Stomach smooth muscle (tissue), 2 donors: ENCODE data around the gene PLAAT1.
A peak's percentile ranks its signal among the peaks of the same experiment; 100 is the strongest.

ENCODE experiments used
- H3K27ac ChIP-seq: one replicate; pipeline ENCODE4 v1.7.0; 2013; ENCODE audit warnings: mild to moderate bottlenecking, low read length, inconsistent platforms
- H3K27me3 ChIP-seq, 2 donors: one replicate each; pipeline ENCODE4 v1.7.0; 2013; ENCODE audit warnings: low read length in 2 of 2; ENCODE audit not compliant: insufficient read depth in 2 of 2, control insufficient read depth in 1 of 2
- H3K36me3 ChIP-seq, 2 donors: one replicate each; pipeline ENCODE4 v1.7.0; 2013; ENCODE audit warnings: low read length in 2 of 2; ENCODE audit not compliant: control insufficient read depth in 2 of 2, insufficient read depth in 2 of 2
- H3K4me1 ChIP-seq: one replicate; pipeline ENCODE4 v1.7.0; 2013; ENCODE audit warnings: low read length; ENCODE audit not compliant: control insufficient read depth, insufficient read depth
- H3K4me3 ChIP-seq, 2 donors: one replicate each; pipeline ENCODE4 v1.7.0; 2013; ENCODE audit warnings: low read length in 2 of 2
- H3K9ac ChIP-seq, 2 donors: one replicate each; pipeline ENCODE4 v1.7.0; 2013; ENCODE audit warnings: low read length in 2 of 2, mild to moderate bottlenecking in 1 of 2
- H3K9me3 ChIP-seq, 2 donors: one replicate each; pipeline ENCODE4 v1.7.0; 2013; ENCODE audit warnings: low read length in 2 of 2; ENCODE audit not compliant: control insufficient read depth in 2 of 2
- donor health status: healthy.
- donor health status: Pancreatic carcinoma.

Gene PLAAT1

DNA sequence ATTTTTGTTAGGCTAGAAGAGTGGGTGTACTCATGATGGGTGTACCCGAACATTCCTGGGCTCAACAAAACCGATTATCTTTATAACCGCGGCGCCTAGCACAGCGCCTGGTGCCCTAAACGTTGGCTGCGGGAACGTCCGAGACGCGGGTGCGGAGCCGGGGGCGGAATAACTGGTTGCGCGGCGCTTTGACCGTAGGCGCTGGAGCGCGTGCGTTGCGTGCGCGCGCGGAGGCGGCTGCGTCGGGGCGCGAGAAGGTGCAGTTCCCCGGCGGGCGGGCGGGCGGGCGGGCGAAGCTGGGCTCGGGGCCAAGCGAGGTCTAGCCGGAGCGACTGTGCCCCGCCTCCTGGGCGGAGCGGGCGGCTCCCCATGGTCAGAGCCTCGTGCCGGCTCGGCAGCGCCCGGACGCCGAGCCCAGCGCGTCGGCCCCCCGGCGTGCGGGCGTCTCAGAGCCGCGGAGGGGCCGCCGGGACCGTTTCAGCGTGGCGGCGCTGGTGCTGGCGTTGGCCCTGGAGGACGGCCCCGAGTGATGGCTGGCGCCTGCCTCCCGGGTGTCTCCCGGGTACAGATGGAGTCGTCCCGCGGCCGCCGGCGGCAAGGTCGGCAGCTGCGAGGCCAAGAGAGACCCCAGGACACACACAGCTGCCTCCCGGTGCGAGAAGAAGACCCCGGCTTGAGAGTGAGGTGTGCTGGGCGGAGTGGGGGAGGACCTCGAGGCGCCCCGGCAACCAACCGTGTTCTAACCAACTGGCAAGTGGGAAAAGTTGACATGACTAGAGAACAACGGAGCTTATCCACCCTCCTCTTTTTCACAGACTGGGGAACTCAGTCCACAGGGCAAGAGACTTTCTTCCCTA is at the start of gene PLAAT1:
TSS of gene PLAAT1 (plus strand) at position 373 of the 857 bp plus-strand sequence. CDS start 14,429 bp downstream, outside the sequence.
- Histone ChIP-seq H3K9ac (peak within 1 kb of the TSS; percentile 62 to 70), H3K27me3 (no peaks in the 10 kb centered on the region), H3K36me3 (no peaks in the 10 kb centered on the region), H3K4me1 (peaks cover 4% of the 10 kb centered on the region), H3K9me3 (no peaks in the 10 kb centered on the region), H3K4me3 (peak within 1 kb of the TSS; percentile 76 to 79), H3K27ac (peak within 1 kb of the TSS; percentile 41)

DNA sequence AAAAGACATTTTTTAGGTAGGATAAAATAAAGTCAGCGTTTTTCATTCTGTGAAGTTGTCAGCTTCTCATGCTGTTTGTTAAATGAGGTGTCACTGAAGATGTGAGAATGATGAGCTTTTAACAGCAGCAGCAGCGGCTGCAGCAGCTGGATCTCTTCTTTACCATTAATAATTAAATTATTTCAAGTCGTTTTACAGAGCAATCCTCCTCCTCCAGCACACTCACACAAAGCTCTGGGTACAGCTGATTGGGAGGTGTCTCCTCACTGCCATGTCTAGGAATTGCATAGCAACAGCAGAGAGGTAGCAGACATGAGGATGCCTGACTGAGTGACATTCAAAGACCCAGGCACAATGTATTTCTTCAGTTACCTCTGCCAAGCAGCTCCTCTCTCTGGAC is 46.7 kb upstream of the PLAAT1 start:
- no peak overlapping the region for H3K4me3 ChIP-seq
- H3K36me3 ChIP-seq = no peaks in the 10 kb centered on the region
- no peaks in the 10 kb centered on the region for H3K27me3 ChIP-seq
- H3K27ac ChIP-seq = no peak overlapping the region
- no peaks in the 10 kb centered on the region for H3K9me3 ChIP-seq
- no peaks in the 10 kb centered on the region for H3K4me1 ChIP-seq
- H3K9ac ChIP-seq = no peak overlapping the region

DNA sequence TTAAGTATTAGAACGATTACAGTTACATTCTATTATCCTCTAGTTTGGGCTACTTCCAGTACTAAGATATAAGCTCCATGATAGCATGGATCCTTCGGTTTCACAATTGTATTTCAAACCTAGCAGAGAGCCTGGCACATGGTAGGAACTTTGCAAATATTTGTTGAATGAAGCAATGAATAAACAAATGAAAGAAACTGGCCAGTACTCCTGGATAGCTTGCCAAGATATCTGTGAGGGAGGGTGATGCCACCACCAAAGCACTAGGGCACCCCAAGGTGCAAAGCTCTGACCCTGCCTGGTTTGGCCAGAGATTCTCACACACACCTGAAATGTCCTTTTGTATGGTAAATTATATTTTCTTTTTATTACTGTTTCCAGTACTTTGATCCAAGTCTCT is 44.3 kb upstream of the PLAAT1 start:
- no peak overlapping the region for H3K27ac ChIP-seq
- no peaks in the 10 kb centered on the region for H3K9me3 ChIP-seq
- H3K4me1 ChIP-seq = no peaks in the 10 kb centered on the region
- no peaks in the 10 kb centered on the region for H3K36me3 ChIP-seq
- H3K27me3 ChIP-seq = no peaks in the 10 kb centered on the region
- H3K9ac ChIP-seq = no peak overlapping the region
- H3K4me3 ChIP-seq = no peak overlapping the region

DNA sequence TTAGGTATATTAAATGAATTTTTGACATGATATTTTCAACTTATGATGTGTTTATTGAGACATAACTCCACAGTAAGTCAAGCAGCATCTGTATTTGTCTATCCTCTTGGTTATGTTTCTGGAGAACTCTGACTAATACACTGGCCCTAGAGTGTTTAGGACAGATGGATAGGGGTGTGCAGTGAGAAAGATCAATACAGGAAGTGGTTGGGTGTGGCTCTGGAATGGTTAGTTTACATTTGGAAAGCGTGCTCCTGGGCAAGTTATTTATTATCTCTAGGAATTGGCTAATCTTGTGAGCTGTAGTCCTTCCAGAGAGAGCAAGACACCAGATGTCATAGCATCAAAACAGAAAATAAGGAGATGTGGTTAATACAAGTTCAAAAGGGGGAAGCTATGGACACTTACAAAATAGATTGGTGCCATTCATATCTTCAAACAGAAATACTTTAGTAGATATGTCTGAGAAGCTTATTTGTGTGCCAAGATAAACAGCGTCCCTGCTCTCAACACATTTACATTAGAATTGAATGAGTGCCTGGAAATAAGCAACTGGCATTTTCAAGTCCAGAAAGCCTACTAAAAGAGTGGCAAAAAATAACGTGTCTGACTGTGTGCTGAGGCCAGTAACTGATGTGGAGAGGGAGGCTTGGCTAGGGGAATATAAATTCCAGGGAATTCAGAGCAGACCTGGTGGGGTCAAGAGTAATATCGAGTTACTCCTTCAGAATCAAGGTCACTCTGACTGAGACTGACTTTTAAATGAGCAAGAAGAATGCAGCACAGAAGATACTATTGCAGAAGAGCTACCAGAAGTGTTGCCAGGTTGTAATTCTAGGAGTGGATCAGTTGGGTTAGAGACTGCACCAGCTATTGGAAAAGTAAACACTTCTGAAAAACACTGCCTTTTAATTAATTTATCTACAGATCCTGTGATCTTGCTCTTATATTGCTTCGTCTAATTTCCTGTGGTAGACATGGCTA is 33.4 kb upstream of the PLAAT1 start:
- no peak overlapping the region for H3K27ac ChIP-seq

DNA sequence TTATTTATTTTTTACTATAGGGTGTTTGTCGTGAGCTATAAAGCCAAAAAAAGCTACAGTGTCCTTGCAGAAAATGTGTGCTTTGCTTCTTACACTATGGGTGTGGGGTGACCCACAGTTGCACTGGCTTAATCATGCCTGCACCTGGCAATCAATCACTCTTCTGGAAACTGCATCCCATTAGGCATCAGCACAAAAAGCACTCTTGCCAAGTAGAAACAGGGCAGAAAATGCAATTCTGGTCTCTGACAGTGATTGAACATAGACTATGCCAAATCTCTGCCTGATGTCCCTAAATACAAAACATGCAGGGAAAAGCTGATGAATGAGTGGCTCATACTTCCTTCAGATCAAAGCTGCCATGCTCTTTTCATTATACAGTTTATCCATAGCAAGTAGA is 30.4 kb upstream of the PLAAT1 start:
- Histone ChIP-seq H3K27ac (no peak overlapping the region), H3K27me3 (no peaks in the 10 kb centered on the region), H3K9me3 (no peaks in the 10 kb centered on the region), H3K4me1 (no peaks in the 10 kb centered on the region), H3K9ac (no peak overlapping the region), H3K36me3 (no peaks in the 10 kb centered on the region), H3K4me3 (no peak overlapping the region)

More for the DNA sequence above, 33.4 kb upstream of the PLAAT1 start:
- H3K27me3 ChIP-seq = no peaks in the 10 kb centered on the region
- H3K9me3 ChIP-seq = no peaks in the 10 kb centered on the region
- H3K4me3 ChIP-seq = no peak overlapping the region
- no peaks in the 10 kb centered on the region for H3K36me3 ChIP-seq
- no peaks in the 10 kb centered on the region for H3K4me1 ChIP-seq
- H3K9ac ChIP-seq = no peak overlapping the region

DNA sequence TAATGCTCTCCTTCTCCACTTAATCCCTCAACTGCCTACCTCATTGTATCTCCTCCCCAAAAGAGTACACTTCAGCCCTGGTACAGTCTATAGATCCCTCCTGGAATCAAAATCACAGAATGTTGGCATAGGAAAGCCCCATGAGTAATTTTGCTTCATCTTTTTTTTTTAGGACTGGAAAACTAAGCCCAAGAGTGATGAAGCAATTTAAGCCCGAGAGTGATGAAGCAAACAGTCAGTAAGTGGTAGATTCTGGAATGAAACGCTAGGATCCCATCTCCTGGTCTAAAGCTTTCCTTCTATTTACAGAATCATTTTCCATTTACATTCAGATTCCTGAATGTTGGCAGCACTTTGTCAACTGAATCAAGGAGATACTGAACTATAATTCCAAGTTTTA is 29.8 kb upstream of the PLAAT1 start:
- no peak overlapping the region for H3K9ac ChIP-seq
- no peaks in the 10 kb centered on the region for H3K27me3 ChIP-seq
- no peak overlapping the region for H3K27ac ChIP-seq
- H3K36me3 ChIP-seq = no peaks in the 10 kb centered on the region
- H3K4me3 ChIP-seq = no peak overlapping the region
- H3K9me3 ChIP-seq = no peaks in the 10 kb centered on the region
- H3K4me1 ChIP-seq = no peaks in the 10 kb centered on the region

DNA sequence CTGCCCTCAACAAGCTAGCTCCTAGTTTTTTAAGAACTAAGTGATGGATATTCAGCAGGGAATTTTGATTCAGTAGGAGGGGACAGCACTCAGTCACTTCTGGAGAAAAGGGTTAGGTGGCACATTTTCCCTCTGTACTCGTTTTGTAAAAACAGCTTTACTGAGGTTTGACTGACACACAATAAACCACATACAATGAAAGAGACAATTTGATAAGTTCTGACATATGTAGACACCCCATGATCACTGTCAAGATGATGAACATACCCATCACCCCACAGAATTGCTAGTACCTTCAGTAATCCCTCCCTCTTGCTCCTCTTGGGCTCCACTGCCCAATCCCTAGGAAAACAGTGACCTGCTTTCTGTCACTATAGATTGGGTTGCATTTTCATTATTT is 29.0 kb upstream of the PLAAT1 start:
- H3K4me3 ChIP-seq = no peak overlapping the region
- H3K27ac ChIP-seq = no peak overlapping the region
- no peaks in the 10 kb centered on the region for H3K36me3 ChIP-seq
- H3K9ac ChIP-seq = no peak overlapping the region
- no peaks in the 10 kb centered on the region for H3K9me3 ChIP-seq
- no peaks in the 10 kb centered on the region for H3K4me1 ChIP-seq
- no peaks in the 10 kb centered on the region for H3K27me3 ChIP-seq

DNA sequence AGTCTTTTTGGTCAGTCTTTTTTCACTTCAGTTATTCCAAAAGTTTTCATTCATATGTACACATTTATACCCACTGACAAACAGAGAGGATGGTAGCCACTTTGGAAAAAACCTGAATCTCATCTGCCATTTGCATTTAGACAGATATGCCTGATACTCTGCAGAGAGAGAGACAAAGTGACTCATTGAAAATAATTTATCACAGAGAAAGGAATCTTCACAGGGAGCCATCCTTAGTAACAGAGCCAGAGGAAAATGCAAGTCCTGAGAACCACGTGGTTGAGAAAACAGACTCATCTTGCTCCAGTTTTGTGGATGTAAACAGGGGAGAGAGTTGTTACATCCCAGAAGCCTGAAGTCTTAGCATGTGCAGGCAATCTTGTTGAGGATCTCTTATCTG is 28.2 kb upstream of the PLAAT1 start:
- no peaks in the 10 kb centered on the region for H3K9me3 ChIP-seq

DNA sequence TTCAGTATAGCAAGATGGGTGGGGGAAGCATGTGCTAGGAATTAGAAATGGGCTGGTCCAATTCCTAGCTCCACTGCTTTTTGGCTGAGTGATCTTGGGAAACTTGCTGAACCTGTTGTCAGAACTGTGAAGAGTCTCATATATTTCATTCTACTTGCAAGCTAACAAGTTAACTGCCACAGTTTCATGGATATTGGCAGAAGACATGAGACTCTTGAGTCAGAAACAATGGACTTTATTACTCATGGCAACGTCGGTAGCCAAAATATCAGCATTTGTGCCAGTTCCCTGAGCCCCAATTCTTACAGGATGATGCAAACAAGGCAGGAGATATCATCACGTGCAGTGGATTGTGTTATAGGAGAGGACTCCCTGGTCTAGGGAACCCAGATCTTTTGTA is 26.6 kb upstream of the PLAAT1 start:
- Histone ChIP-seq H3K9ac (no peak overlapping the region), H3K9me3 (no peaks in the 10 kb centered on the region), H3K4me3 (no peak overlapping the region), H3K36me3 (no peaks in the 10 kb centered on the region), H3K4me1 (no peaks in the 10 kb centered on the region), H3K27me3 (no peaks in the 10 kb centered on the region), H3K27ac (no peak overlapping the region)

More for the DNA sequence above, 28.2 kb upstream of the PLAAT1 start:
- Histone ChIP-seq H3K4me3 (no peak overlapping the region), H3K36me3 (no peaks in the 10 kb centered on the region), H3K9ac (no peak overlapping the region), H3K27me3 (no peaks in the 10 kb centered on the region), H3K27ac (no peak overlapping the region), H3K4me1 (no peaks in the 10 kb centered on the region)

DNA sequence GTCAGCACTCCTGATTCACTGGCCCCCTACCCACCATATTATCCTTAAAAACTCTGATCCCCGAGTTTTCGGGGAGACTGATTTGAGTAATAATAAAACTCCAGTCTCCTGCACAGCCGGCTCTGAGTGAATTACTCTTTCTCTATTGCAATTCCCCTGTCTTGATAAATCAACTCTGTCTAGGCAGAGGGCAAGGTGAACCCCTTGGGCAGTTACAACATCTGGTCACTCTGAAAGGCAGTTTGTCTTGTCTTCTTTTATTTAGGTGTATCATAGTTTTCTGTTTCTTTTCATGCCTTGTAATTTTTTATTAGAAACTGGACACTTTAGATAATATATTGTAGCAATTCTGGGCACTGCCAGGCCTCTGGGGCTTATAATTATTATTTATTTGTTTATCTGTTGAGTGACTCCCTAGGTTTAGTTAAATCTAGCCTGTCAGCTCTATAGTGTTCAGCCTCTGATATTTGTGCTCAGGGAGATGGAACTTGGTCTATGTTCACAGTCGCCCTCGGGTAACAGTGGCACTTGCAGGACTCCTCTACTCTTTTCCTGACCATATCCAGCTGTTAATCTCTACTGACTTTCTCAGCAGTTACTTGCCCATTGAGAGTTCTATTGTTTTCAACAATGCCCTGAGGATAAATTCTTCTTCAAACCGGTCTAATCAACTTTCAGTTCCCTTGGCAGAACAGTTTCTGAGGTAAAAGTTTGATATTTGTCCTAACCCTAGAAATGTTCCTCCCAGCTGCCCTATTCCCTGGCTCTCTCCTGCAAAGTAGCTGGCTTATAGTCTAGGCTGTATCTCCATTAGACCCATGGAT is 15.5 kb upstream of the PLAAT1 start:
- Histone ChIP-seq H3K4me3 (no peak overlapping the region), H3K9ac (no peak overlapping the region), H3K9me3 (no peaks in the 10 kb centered on the region), H3K27ac (no peak overlapping the region), H3K27me3 (no peaks in the 10 kb centered on the region), H3K36me3 (no peaks in the 10 kb centered on the region), H3K4me1 (no peaks in the 10 kb centered on the region)
